HEK293 (cell line): ENCODE measurements around the gene P4HA1.
A peak's percentile ranks its signal among the peaks of the same experiment; 100 is the strongest.

Experiments used
- CTCF ChIA-PET: fragments of 350-600 bp; formaldehyde crosslinking; extraction: SDS; loops from one replicate; lab custom pipeline; 2021; ENCODE audit warnings: antibody characterized with exemption; lab: Yijun Ruan, JAX
- POLR2A ChIA-PET: fragments of 300-600 bp; formaldehyde crosslinking; extraction: SDS; loops from one replicate; lab custom pipeline; 2020; ENCODE audit warnings: antibody characterized with exemption, inconsistent platforms; lab: Yijun Ruan, JAX
- H3K27ac ChIP-seq: fragments of 200-500 bp; sonication (Bioruptor generic); 2 replicates; pipeline ENCODE4 v1.5.1; 2014; ENCODE audit warnings: low read depth, low read length, control low read depth, inconsistent platforms; ENCODE audit errors: extremely low read depth
- H3K36me3 ChIP-seq, 2 experiments: fragments of 200-500 bp in 1 of 2; sonication (Bioruptor generic) in 1 of 2; 1 replicate in 1 of 2; 2 replicates in 1 of 2; pipeline ENCODE4 v1.5.1; 2014 to 2017; ENCODE audit warnings: inconsistent platforms in 2 of 2, low read length in 2 of 2; ENCODE audit not compliant: control insufficient read depth in 2 of 2, insufficient read depth in 1 of 2
- H3K4me1 ChIP-seq: fragments of 200-500 bp; sonication (Bioruptor generic); 2 replicates; pipeline ENCODE4 v1.5.1; 2014; ENCODE audit warnings: mild to moderate bottlenecking, low read length, inconsistent platforms; ENCODE audit not compliant: control insufficient read depth, insufficient read depth
- H3K4me3 ChIP-seq: 2 replicates; pipeline ENCODE4 v1.5.1; 2011; ENCODE audit warnings: low read depth, mild to moderate bottlenecking, control low read depth, low read length, moderate library complexity
- H3K9me3 ChIP-seq: fragments of 200-500 bp; sonication (Bioruptor generic); 2 replicates; pipeline ENCODE4 v1.5.1; 2014; ENCODE audit warnings: low read depth, low read length, inconsistent platforms; ENCODE audit not compliant: control insufficient read depth, insufficient read depth
- KLF8 ChIP-seq: fragments of 450-650 bp; formaldehyde crosslinking; IDR thresholded peaks from 2 replicates; pipeline ENCODE4 v1.5.1; 2016; ENCODE audit warnings: missing biosample characterization, missing genetic modification characterization
- MYNN ChIP-seq: fragments of 450-650 bp; formaldehyde crosslinking; IDR thresholded peaks from 2 replicates; pipeline ENCODE4 v1.5.1; 2016; ENCODE audit warnings: missing biosample characterization, missing genetic modification characterization, borderline replicate concordance
- OSR2 ChIP-seq: fragments of 450-650 bp; formaldehyde crosslinking; IDR thresholded peaks from 2 replicates; pipeline ENCODE4 v1.5.1; 2016; ENCODE audit warnings: missing biosample characterization, missing genetic modification characterization
- SCRT2 ChIP-seq: fragments of 450-650 bp; formaldehyde crosslinking; IDR thresholded peaks from 2 replicates; pipeline ENCODE4 v1.5.1; 2016; ENCODE audit warnings: missing biosample characterization, missing genetic modification characterization
- WT1 ChIP-seq: fragments of 450-650 bp; formaldehyde crosslinking; IDR thresholded peaks from 2 replicates; pipeline ENCODE4 v1.5.1; 2016; ENCODE audit warnings: missing biosample characterization, missing genetic modification characterization
- ZBTB17 ChIP-seq: fragments of 450-650 bp; formaldehyde crosslinking; IDR thresholded peaks from 2 replicates; pipeline ENCODE4 v1.5.1; 2016; ENCODE audit warnings: missing biosample characterization, missing genetic modification characterization
- ZEB2 ChIP-seq: fragments of 450-650 bp; formaldehyde crosslinking; IDR thresholded peaks from 2 replicates; pipeline ENCODE4 v1.5.1; 2016; ENCODE audit warnings: missing biosample characterization, missing genetic modification characterization
- ZNF112 ChIP-seq: fragments of 450-650 bp; formaldehyde crosslinking; IDR thresholded peaks from 2 replicates; pipeline ENCODE4 v1.5.0; 2017; ENCODE audit warnings: missing biosample characterization, missing genetic modification characterization
- ZNF146 ChIP-seq: fragments of 450-650 bp; formaldehyde crosslinking; IDR thresholded peaks from 2 replicates; pipeline ENCODE4 v1.5.1; 2016; ENCODE audit warnings: missing biosample characterization, missing genetic modification characterization
- ZNF16 ChIP-seq: fragments of 450-650 bp; formaldehyde crosslinking; IDR thresholded peaks from 2 replicates; pipeline ENCODE4 v1.5.1; 2016; ENCODE audit warnings: low read depth, missing biosample characterization, missing genetic modification characterization
- ZNF311 ChIP-seq: fragments of 450-650 bp; formaldehyde crosslinking; IDR thresholded peaks from 2 replicates; pipeline ENCODE4 v1.5.1; 2017; ENCODE audit warnings: missing biosample characterization, missing genetic modification characterization, borderline replicate concordance
- ZNF335 ChIP-seq: fragments of 450-650 bp; formaldehyde crosslinking; conservative IDR thresholded peaks from 2 replicates; pipeline ENCODE4 v1.5.1; 2016; ENCODE audit warnings: missing biosample characterization, missing genetic modification characterization
- ZNF350 ChIP-seq: fragments of 450-650 bp; formaldehyde crosslinking; IDR thresholded peaks from 2 replicates; pipeline ENCODE4 v1.5.0; 2017; ENCODE audit warnings: missing biosample characterization, mild to moderate bottlenecking, missing genetic modification characterization
- ZNF37A ChIP-seq: fragments of 450-650 bp; IDR thresholded peaks from 2 replicates; pipeline ENCODE4 v1.5.1; 2018; ENCODE audit warnings: missing biosample characterization, missing genetic modification characterization
- ZNF433 ChIP-seq: fragments of 450-650 bp; formaldehyde crosslinking; IDR thresholded peaks from 2 replicates; pipeline ENCODE4 v1.5.1; 2016; ENCODE audit warnings: missing biosample characterization, missing genetic modification characterization, low read depth
- ZNF544 ChIP-seq: fragments of 450-650 bp; formaldehyde crosslinking; IDR thresholded peaks from 2 replicates; pipeline ENCODE4 v1.5.0; 2017; ENCODE audit warnings: missing biosample characterization, missing genetic modification characterization
- ZNF621 ChIP-seq: fragments of 450-650 bp; formaldehyde crosslinking; IDR thresholded peaks from 2 replicates; pipeline ENCODE4 v1.5.1; 2017; ENCODE audit warnings: missing biosample characterization, missing genetic modification characterization
- ZNF629 ChIP-seq: fragments of 450-650 bp; formaldehyde crosslinking; IDR thresholded peaks from 2 replicates; pipeline ENCODE4 v1.5.1; 2017; ENCODE audit warnings: missing biosample characterization, missing genetic modification characterization
- ZNF645 ChIP-seq: fragments of 450-650 bp; formaldehyde crosslinking; IDR thresholded peaks from 2 replicates; pipeline ENCODE4; 2016; ENCODE audit warnings: missing biosample characterization, missing genetic modification characterization
- ZNF658 ChIP-seq: fragments of 450-650 bp; formaldehyde crosslinking; IDR thresholded peaks from 2 replicates; pipeline ENCODE4; 2016; ENCODE audit warnings: missing biosample characterization, missing genetic modification characterization
- ZNF837 ChIP-seq: fragments of 450-650 bp; formaldehyde crosslinking; IDR thresholded peaks from 2 replicates; pipeline ENCODE4 v1.5.1; 2016; ENCODE audit warnings: missing biosample characterization, missing genetic modification characterization
- ZSCAN16 ChIP-seq: fragments of 450-650 bp; formaldehyde crosslinking; IDR thresholded peaks from 2 replicates; pipeline ENCODE4 v1.5.1; 2016; ENCODE audit warnings: missing biosample characterization, missing genetic modification characterization
- ZXDB ChIP-seq: fragments of 450-650 bp; formaldehyde crosslinking; IDR thresholded peaks from 2 replicates; pipeline ENCODE4 v1.5.1; 2016; ENCODE audit warnings: missing biosample characterization, missing genetic modification characterization
- TF ChIP-seq, protein P1 (sequence below): fragments of 450-650 bp; formaldehyde crosslinking; IDR thresholded peaks from 2 replicates; pipeline ENCODE4 v1.5.1; 2016; ENCODE audit warnings: missing biosample characterization, missing genetic modification characterization
- TF ChIP-seq, protein P2 (sequence below): fragments of 450-650 bp; formaldehyde crosslinking; IDR thresholded peaks from 2 replicates; pipeline ENCODE4 v1.5.1; 2017; ENCODE audit warnings: missing biosample characterization, missing genetic modification characterization

Gene P4HA1

GRCh38 chr10:73054286-73054685 lies 42.4 kb downstream of the P4HA1 start:
- Histone ChIP-seq H3K9me3 (no peaks in the 10 kb centered on the region), H3K4me3 (no peak overlapping the region), H3K4me1 (no peaks in the 10 kb centered on the region), H3K36me3 (peaks cover 21 to 55% of the 10 kb centered on the region in 2 experiments), H3K27ac (no peak overlapping the region)
- ChIA-PET POLR2A (interaction anchor here (0.7 kb wide), 1 partner anchor 691 kb away, joined by 3 read pairs; no protein-coding TSS in a partner anchor), CTCF (no interaction called here)
- TF ChIP-seq ZNF658 (no peak), SCRT2 (tag by site-specific recombination) (no peak), ZNF311 (tag by site-specific recombination) (no peak), ZNF621 (tag by site-specific recombination) (no peak), ZNF645 (tag by site-specific recombination) (no peak), ZNF433 (no peak), ZNF335 (tag by site-specific recombination) (no peak), ZNF350 (no peak), ZXDB (tag by site-specific recombination) (no peak), ZNF16 (tag by site-specific recombination) (no peak)
- TF ChIP-seq, protein P1, sequence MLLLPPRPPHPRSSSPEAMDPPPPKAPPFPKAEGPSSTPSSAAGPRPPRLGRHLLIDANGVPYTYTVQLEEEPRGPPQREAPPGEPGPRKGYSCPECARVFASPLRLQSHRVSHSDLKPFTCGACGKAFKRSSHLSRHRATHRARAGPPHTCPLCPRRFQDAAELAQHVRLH (tag by site-specific recombination), result no peak

DNA sequence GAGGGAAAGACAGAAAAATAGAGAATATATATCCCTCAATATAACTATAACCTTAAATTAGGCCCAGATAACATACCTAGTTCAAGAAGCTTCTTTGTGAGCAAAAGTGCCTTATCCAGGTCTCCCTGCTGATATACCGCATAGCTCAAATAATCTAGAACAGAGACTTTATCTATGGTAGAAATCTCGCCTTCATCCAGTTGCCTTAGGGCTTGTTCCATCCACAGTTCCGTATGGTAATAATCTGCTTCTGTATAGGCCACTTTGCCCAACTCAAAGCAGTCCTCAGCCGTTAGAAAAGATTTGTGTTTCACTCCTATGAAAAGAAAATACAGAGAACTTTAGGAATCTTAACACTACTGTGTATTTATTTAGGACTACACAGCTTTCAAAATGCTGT lies 43.4 kb downstream of the P4HA1 start:
- POLR2A ChIA-PET, result interaction anchor here (0.7 kb wide), 1 partner anchor 212 kb away, joined by 4 read pairs; no protein-coding TSS in a partner anchor
- Histone ChIP-seq H3K4me1 (no peaks in the 10 kb centered on the region), H3K9me3 (no peaks in the 10 kb centered on the region), H3K4me3 (no peak overlapping the region), H3K27ac (no peak overlapping the region), H3K36me3 (peaks cover 23 to 56% of the 10 kb centered on the region in 2 experiments)
- CTCF ChIA-PET, result interaction anchor here (0.8 to 1.0 kb wide), 2 partner anchors 8 to 26 kb away, joined by 4 read pairs; no protein-coding TSS in a partner anchor
- TF ChIP-seq ZSCAN16, result no peak
- TF ChIP-seq ZNF837 (tag by site-specific recombination), result no peak
- TF ChIP-seq ZNF112, result no peak
- no peak for TF ChIP-seq ZNF544 (tag by site-specific recombination)
- TF ChIP-seq MYNN (tag by site-specific recombination), result no peak
- TF ChIP-seq ZEB2 (tag by site-specific recombination), result no peak
- TF ChIP-seq, protein P1 (tag by site-specific recombination), result no peak
- TF ChIP-seq ZNF37A (tag by site-specific recombination), result no peak

- POLR2A ChIA-PET, result no interaction called here
- Histone ChIP-seq H3K4me3 (no peak overlapping the region), H3K4me1 (peaks cover 11% of the 10 kb centered on the region; the same call in 1 of the 2 replicates), H3K9me3 (no peaks in the 10 kb centered on the region), H3K36me3 (peaks cover 16 to 34% of the 10 kb centered on the region in 2 experiments), H3K27ac (no peak overlapping the region)
- TF ChIP-seq KLF8 (tag by site-specific recombination), result no peak
- no peak for TF ChIP-seq ZNF146 (tag by site-specific recombination)
- 0 out of 2 replicates have a peak, but pooled peaks have one; percentile 15 for TF ChIP-seq WT1 (tag by site-specific recombination)
- 0 out of 2 replicates have a peak, but pooled peaks have one; percentile 17 for TF ChIP-seq ZBTB17
- peak; percentile 24; the same call in 1 of the 2 replicates for TF ChIP-seq ZNF335 (tag by site-specific recombination)
- peak; percentile 21; the same call in 1 of the 2 replicates for TF ChIP-seq ZNF629
- TF ChIP-seq, protein P2, sequence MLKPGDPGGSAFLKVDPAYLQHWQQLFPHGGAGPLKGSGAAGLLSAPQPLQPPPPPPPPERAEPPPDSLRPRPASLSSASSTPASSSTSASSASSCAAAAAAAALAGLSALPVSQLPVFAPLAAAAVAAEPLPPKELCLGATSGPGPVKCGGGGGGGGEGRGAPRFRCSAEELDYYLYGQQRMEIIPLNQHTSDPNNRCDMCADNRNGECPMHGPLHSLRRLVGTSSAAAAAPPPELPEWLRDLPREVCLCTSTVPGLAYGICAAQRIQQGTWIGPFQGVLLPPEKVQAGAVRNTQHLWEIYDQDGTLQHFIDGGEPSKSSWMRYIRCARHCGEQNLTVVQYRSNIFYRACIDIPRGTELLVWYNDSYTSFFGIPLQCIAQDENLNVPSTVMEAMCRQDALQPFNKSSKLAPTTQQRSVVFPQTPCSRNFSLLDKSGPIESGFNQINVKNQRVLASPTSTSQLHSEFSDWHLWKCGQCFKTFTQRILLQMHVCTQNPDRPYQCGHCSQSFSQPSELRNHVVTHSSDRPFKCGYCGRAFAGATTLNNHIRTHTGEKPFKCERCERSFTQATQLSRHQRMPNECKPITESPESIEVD (tag by site-specific recombination), result peak; percentile 61
- 0 out of 2 replicates have a peak, but pooled peaks have one; percentile 16 for TF ChIP-seq OSR2 (tag by site-specific recombination)
- CTCF ChIA-PET, result interaction anchor here (0.6 to 1.0 kb wide), 2 partner anchors 239 to 681 kb away, joined by 3 read pairs; no protein-coding TSS in a partner anchor
Observed at GRCh38 chr10:73044378-73045285, 52.0 kb downstream of the P4HA1 start.
